GM12875 (cell line): ENCODE results near the gene OR10AG1.

Experiments
- H3K4me3 ChIP-seq: one replicate; pipeline ENCODE4 v1.5.1; 2011; ENCODE audit warnings: low read depth, low read length, control low read depth
- TF ChIP-seq, protein P1 (sequence below): IDR thresholded peaks from 2 replicates; pipeline ENCODE4 v1.5.1; 2011; ENCODE audit warnings: low read depth, mild to moderate bottlenecking, control low read depth, inconsistent platforms, low read length, moderate library complexity, borderline replicate concordance; ENCODE audit not compliant: insufficient read depth

The OR10AG1 gene

DNA sequence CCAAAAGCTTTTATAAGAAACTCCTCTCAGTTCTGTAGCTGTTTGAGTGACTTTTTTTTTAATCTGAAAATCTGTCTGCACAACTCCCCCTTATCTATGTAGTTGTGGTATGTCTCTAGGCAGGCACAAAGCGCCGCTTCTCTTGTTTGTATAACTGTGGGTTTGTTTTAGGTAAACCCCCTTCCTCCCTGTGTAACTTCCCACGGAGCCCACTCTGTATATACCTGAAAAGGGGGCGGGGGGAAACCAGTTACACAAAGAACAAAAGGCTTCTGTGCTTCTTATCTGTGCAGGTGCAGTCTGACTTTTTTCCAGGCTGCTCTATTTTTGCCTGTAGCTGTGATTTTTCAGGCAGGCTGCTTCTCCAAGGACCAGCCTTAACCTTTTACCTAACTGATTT, 13.2 kb downstream of the OR10AG1 start:
- no peak overlapping the region for H3K4me3 ChIP-seq
- TF ChIP-seq, protein P1, sequence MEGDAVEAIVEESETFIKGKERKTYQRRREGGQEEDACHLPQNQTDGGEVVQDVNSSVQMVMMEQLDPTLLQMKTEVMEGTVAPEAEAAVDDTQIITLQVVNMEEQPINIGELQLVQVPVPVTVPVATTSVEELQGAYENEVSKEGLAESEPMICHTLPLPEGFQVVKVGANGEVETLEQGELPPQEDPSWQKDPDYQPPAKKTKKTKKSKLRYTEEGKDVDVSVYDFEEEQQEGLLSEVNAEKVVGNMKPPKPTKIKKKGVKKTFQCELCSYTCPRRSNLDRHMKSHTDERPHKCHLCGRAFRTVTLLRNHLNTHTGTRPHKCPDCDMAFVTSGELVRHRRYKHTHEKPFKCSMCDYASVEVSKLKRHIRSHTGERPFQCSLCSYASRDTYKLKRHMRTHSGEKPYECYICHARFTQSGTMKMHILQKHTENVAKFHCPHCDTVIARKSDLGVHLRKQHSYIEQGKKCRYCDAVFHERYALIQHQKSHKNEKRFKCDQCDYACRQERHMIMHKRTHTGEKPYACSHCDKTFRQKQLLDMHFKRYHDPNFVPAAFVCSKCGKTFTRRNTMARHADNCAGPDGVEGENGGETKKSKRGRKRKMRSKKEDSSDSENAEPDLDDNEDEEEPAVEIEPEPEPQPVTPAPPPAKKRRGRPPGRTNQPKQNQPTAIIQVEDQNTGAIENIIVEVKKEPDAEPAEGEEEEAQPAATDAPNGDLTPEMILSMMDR = no peak

DNA sequence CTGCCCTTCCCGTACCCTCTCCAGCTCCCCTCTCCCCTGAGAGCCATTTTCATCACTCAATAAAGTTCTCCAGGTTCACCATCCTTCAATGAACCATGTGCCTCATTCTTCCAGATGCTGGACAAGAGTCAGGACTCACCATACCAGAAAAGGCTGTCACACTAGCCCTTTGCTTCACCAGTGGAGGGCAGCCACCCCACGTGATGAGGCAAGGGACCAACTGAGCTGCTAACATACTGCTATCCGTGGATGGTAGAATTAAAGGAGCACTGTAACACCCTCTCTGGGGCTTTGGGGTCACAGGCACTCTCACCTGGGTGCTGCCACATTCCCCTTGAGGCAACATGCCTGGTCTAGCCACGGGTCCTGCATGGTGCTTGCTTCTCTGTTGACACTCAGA, 20.4 kb downstream of the OR10AG1 start:
- TF ChIP-seq, protein P1 = no peak
- no peak overlapping the region for H3K4me3 ChIP-seq

DNA sequence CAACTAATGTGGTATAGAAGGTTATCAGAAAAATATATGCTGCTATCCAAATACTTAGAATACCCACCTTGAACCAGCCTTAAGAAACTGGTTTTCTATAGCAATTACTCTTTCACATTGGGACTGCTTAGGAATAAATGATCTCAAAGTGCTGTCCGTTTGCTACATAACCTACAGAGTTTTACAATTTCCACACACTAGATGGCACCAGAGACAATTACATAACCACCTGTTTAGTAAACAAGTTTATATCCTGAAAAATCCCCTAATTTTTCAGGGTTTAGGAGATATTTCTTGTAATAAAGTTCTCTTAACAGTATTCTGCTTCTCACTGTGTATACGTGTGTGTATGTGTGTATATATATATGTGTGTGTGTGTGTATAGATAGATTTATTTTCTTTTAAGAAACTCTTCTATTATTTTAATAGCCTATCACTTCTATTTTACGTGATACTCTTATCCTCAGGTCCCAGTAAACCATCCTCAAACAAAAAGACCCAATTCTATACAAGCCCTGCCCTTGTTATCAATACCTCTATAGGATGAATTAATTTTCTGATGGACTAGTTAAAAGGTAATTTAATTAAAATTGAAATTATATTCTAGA, 26.9 kb downstream of the OR10AG1 start:
- H3K4me3 ChIP-seq = no peak overlapping the region
- TF ChIP-seq, protein P1 = no peak

DNA sequence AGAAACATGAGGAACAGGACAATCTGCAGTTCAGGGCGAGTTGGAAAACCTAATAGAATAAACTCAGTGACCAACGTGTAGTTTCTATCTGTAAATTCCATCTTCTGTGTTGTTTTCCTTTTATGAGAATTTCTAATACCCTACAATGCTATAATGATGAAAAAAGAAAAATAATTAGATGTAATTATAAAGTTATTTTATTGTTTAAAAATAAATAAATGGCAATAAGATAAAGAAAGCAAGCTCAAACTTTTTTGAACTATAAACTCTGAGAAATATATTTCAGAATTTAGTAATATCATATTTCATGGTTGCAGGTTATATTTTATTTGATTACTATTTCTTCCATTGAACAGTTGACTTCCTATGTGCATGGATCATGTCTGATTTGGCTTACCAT, 33.4 kb downstream of the OR10AG1 start, which contains the start of gene OR5I1:
OR5I1 (minus strand) TSS at position 101 of the 400 bp plus-strand sequence; CDS start at position 101, 0 bp downstream.
- TF ChIP-seq, protein P1 = no peak
- H3K4me3 ChIP-seq = no peak within 1 kb of the TSS

DNA sequence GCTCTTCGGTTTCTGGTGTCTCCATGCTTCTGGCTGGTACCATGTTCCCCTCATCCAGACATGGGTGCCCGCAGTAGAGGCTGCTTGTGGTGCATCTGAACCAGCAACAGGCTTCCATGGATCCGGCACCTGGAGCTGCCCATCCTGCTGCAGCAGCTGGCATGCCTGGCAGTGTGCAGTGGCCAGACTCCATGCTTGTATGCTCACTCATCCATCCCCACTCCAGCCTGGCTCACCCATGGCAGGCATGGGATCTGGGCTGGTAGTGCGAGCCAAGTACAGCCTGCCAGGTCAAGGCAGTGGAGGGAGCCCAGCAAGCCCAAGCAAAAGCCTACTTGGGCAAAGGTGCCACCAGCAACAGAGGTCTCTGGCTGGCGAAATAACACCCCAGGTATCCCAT, 49.2 kb downstream of the OR10AG1 start:
- TF ChIP-seq, protein P1 = no peak
- H3K4me3 ChIP-seq = no peak overlapping the region
